Gastroesophageal sphincter (tissue), 4 donors: Measurements from ENCODE around the gene JAM3. TPM values are rescaled to one million over a fixed set of nuclear protein-coding genes. Genes with fewer than 3 reads are reported as not detected.

Experiments
- ATAC-seq: fragments of 150-250 bp; one replicate; pipeline ENCODE4 v1.9.1; 2016; ENCODE audit warnings: mild to moderate bottlenecking, moderate library complexity
- H3K27ac ChIP-seq, 4 donors: fragments of 200-600 bp; sonication (generic) in 3 of 4; 1 replicate in 3 of 4; 2 replicates in 1 of 4; pipeline ENCODE4 v1.5.1; 2016 to 2019
- H3K27me3 ChIP-seq: fragments of 200-600 bp; sonication (generic); one replicate; pipeline ENCODE4 v1.5.1; 2019
- H3K36me3 ChIP-seq, 2 donors: fragments of 200-600 bp; sonication (generic); one replicate each; pipeline ENCODE4 v1.5.1; 2019; ENCODE audit warnings: control low read depth in 1 of 2
- H3K4me1 ChIP-seq, 3 donors: fragments of 200-600 bp; sonication (generic); 1 replicate in 2 of 3; 2 replicates in 1 of 3; pipeline ENCODE4 v1.5.1; 2016 to 2019; ENCODE audit warnings: control low read depth in 2 of 3
- H3K4me3 ChIP-seq, 2 donors: fragments of 200-600 bp; sonication (generic); one replicate each; pipeline ENCODE4 v1.5.1; 2019; ENCODE audit warnings: mild to moderate bottlenecking in 1 of 2, moderate library complexity in 1 of 2
- H3K9me3 ChIP-seq, 3 donors: fragments of 200-600 bp; sonication (generic); one replicate each; pipeline ENCODE4 v1.5.1; 2017 to 2019; ENCODE audit warnings: control low read depth in 2 of 3
- CTCF ChIP-seq, 4 experiments: fragments of 200-600 bp in 2 of 4; fragments of 450-650 bp in 2 of 4; sonication (generic) in 1 of 4; IDR thresholded peaks; one replicate each; pipeline ENCODE4 v1.5.1; 2017 to 2019; ENCODE audit warnings: antibody characterized with exemption in 4 of 4, mild to moderate bottlenecking in 2 of 4, moderate library complexity in 2 of 4
- EP300 ChIP-seq: sonication (generic); formaldehyde crosslinking; IDR thresholded peaks from one replicate; pipeline ENCODE4 v1.6.1; 2017; ENCODE audit warnings: antibody characterized with exemption, mild to moderate bottlenecking
- POLR2A ChIP-seq, 2 donors: fragments of 450-650 bp; IDR thresholded peaks; one replicate each; pipeline ENCODE4 v1.6.1; 2017; ENCODE audit warnings: antibody characterized with exemption in 2 of 2, mild to moderate bottlenecking in 2 of 2, moderate library complexity in 1 of 2
- POLR2AphosphoS5 ChIP-seq: sonication (generic); formaldehyde crosslinking; IDR thresholded peaks from one replicate; pipeline ENCODE4 v1.6.1; 2017; ENCODE audit warnings: antibody characterized with exemption
- WGBS, 2 donors: methylation state at CpG; one replicate each; pipeline ENCODE4 v1.1.5; 2018; ENCODE audit warnings: low coverage in 1 of 2; 5-methylcytosine and 5-hydroxymethylcytosine counted together
- total RNA-seq, 4 donors: library from RNA; depleted of rRNA; stranded (reverse); fragments of >200 nt; gene quantifications; one replicate each; pipeline ENCODE4 v1.1.0, GENCODE V29; 2016

JAM3 gene
- total RNA-seq, 4 donors from 2014 or later = 91.0 to 163 (median 104) TPM

- Histone ChIP-seq H3K4me3 (no peak overlapping the region), H3K27ac (no peak overlapping the region), H3K27me3 (no peaks in the 10 kb centered on the region), H3K9me3 (no peaks in the 10 kb centered on the region), H3K4me1 (peaks cover 0 to 21% (median 0%) of the 10 kb centered on the region in 3 donors), H3K36me3 (peaks cover 0 to 74% of the 10 kb centered on the region in 2 donors)
- 91 to 100% methylated on average over 2 to 3 of the region's 3 CpGs for WGBS, 2 donors
- no peak for ATAC-seq
- no peak for TF ChIP-seq CTCF (IDR thresholded peaks at IDR 0.05)
- no peak for TF ChIP-seq POLR2AphosphoS5
- no peak for TF ChIP-seq EP300
- TF ChIP-seq POLR2A (IDR thresholded peaks at IDR 0.05) = no peak
Measured at GRCh38 chr11:134146598-134146997, 77.7 kb downstream of the JAM3 start.

GRCh38 chr11:134149371-134149770 lies 80.5 kb downstream of the JAM3 start:
- Histone ChIP-seq H3K9me3 (no peaks in the 10 kb centered on the region), H3K36me3 (peaks cover 0 to 78% of the 10 kb centered on the region in 2 donors), H3K27me3 (no peaks in the 10 kb centered on the region), H3K27ac (peak overlapping the region in 3 of 4 donors; percentile 43 to 74 (median 72)), H3K4me3 (no peak overlapping the region), H3K4me1 (peaks cover 0 to 44% (median 0%) of the 10 kb centered on the region in 3 donors)
- WGBS, 2 donors = 83 to 100% methylated on average over 1 to 3 of the region's 16 CpGs
- ATAC-seq = no peak
- TF ChIP-seq EP300 (no peak), POLR2AphosphoS5 (no peak), CTCF (IDR thresholded peaks at IDR 0.05) (no peak), POLR2A (IDR thresholded peaks at IDR 0.05) (no peak)

DNA sequence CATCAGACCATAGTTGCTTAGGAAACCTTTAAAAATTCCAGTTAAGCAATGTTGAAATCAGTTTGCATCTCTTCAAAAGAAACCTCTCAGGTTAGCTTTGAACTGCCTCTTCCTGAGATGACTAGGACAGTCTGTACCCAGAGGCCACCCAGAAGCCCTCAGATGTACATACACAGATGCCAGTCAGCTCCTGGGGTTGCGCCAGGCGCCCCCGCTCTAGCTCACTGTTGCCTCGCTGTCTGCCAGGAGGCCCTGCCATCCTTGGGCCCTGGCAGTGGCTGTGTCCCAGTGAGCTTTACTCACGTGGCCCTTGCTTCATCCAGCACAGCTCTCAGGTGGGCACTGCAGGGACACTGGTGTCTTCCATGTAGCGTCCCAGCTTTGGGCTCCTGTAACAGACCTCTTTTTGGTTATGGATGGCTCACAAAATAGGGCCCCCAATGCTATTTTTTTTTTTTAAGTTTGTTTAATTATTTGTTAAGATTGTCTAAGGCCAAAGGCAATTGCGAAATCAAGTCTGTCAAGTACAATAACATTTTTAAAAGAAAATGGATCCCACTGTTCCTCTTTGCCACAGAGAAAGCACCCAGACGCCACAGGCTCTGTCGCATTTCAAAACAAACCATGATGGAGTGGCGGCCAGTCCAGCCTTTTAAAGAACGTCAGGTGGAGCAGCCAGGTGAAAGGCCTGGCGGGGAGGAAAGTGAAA lies 81.5 kb downstream of the JAM3 start:
- H3K27ac ChIP-seq = peak overlapping the region in 3 of 4 donors; percentile 21 to 74 (median 72)
- H3K4me1 ChIP-seq = peaks cover 0 to 44% (median 0%) of the 10 kb centered on the region in 3 donors
- no peak for TF ChIP-seq POLR2A (IDR thresholded peaks at IDR 0.05)
- peak; percentile 60 for TF ChIP-seq POLR2AphosphoS5
- no peak for TF ChIP-seq EP300
- no peak for TF ChIP-seq CTCF (IDR thresholded peaks at IDR 0.05)
- H3K9me3 ChIP-seq = no peaks in the 10 kb centered on the region
- H3K36me3 ChIP-seq = peaks cover 0 to 82% of the 10 kb centered on the region in 2 donors
- peak; percentile 78 for ATAC-seq
- H3K27me3 ChIP-seq = no peaks in the 10 kb centered on the region
- 90 to 91% methylated on average over 6 to 7 of the region's 12 CpGs for WGBS, 2 donors
- no peak overlapping the region for H3K4me3 ChIP-seq

DNA sequence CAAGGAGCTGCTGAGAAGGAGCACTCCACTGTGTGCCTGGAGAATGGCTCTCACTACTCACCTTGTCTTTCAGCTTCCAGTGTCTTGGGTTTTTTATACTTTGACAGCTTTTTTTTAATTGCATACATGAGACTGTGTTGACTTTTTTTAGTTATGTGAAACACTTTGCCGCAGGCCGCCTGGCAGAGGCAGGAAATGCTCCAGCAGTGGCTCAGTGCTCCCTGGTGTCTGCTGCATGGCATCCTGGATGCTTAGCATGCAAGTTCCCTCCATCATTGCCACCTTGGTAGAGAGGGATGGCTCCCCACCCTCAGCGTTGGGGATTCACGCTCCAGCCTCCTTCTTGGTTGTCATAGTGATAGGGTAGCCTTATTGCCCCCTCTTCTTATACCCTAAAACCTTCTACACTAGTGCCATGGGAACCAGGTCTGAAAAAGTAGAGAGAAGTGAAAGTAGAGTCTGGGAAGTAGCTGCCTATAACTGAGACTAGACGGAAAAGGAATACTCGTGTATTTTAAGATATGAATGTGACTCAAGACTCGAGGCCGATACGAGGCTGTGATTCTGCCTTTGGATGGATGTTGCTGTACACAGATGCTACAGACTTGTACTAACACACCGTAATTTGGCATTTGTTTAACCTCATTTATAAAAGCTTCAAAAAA lies 82.3 kb downstream of the JAM3 start:
- H3K4me1 ChIP-seq = peaks cover 0 to 44% (median 0%) of the 10 kb centered on the region in 3 donors
- ATAC-seq = no peak
- H3K4me3 ChIP-seq = no peak overlapping the region
- TF ChIP-seq POLR2AphosphoS5 = no peak
- no peak for TF ChIP-seq POLR2A (IDR thresholded peaks at IDR 0.05)
- TF ChIP-seq EP300 = no peak
- TF ChIP-seq CTCF (IDR thresholded peaks at IDR 0.05) = no peak
- H3K9me3 ChIP-seq = no peaks in the 10 kb centered on the region
- 68 to 81% methylated on average over 7 to 8 of the region's 10 CpGs for WGBS, 2 donors
- H3K36me3 ChIP-seq = peaks cover 0 to 80% of the 10 kb centered on the region in 2 donors
- peak overlapping the region in 3 of 4 donors; percentile 7 to 74 (median 72) for H3K27ac ChIP-seq
- no peaks in the 10 kb centered on the region for H3K27me3 ChIP-seq
